Heart left ventricle (tissue), 16 donors: ENCODE results near the gene CTXN3. TPM values are rescaled to one million over a fixed set of nuclear protein-coding genes. Genes with fewer than 3 reads are reported as not detected.
A peak's percentile ranks its signal among the peaks of the same experiment; 100 is the strongest.

Experiments used
- ATAC-seq, 4 donors: fragments of 200-7000 bp; cut with Tn5 transposase; one replicate each; pipeline ENCODE4 v1.9.1; 2020 to 2022; ENCODE audit warnings: moderate library complexity in 4 of 4, mild to moderate bottlenecking in 3 of 4, moderate number of reproducible peaks in 1 of 4
- DNase-seq, 5 donors: peaks; one replicate each; pipeline ENCODE4 v3.0.0-alpha.2; 2020
- H3K27ac ChIP-seq, 12 donors: fragments of 200-600 bp; sonication (generic) in 4 of 12; one replicate each; pipeline versions ENCODE4 v1.5.0 to v1.8.0; 2016 to 2022; ENCODE audit warnings: mild to moderate bottlenecking in 2 of 12
- H3K27me3 ChIP-seq, 9 donors: fragments of 200-600 bp; sonication (generic) in 2 of 9; one replicate each; pipeline versions ENCODE4 v1.5.1 to v1.8.0; 2016 to 2022; ENCODE audit warnings: mild to moderate bottlenecking in 3 of 9
- H3K36me3 ChIP-seq, 9 donors: fragments of 200-600 bp; sonication (generic) in 2 of 9; one replicate each; pipeline versions ENCODE4 v1.5.0 to v1.8.0; 2018 to 2022; ENCODE audit warnings: mild to moderate bottlenecking in 2 of 9
- H3K4me1 ChIP-seq, 12 donors: fragments of 200-600 bp; sonication (generic) in 4 of 12; one replicate each; pipeline versions ENCODE4 v1.5.0 to v1.8.0; 2016 to 2022; ENCODE audit warnings: mild to moderate bottlenecking in 3 of 12
- H3K4me3 ChIP-seq, 12 donors: fragments of 200-600 bp; sonication (generic) in 4 of 12; one replicate each; pipeline versions ENCODE4 v1.5.0 to v1.8.0; 2017 to 2022; ENCODE audit warnings: mild to moderate bottlenecking in 9 of 12, moderate library complexity in 4 of 12
- H3K9me3 ChIP-seq, 12 donors: fragments of 200-600 bp; sonication (generic) in 4 of 12; one replicate each; pipeline versions ENCODE4 v1.5.0 to v1.8.0; 2016 to 2022; ENCODE audit warnings: mild to moderate bottlenecking in 1 of 12
- POLR2A ChIP-seq, 2 donors: fragments of 450-650 bp; IDR thresholded peaks; one replicate each; pipeline ENCODE4 v1.6.1; 2017; ENCODE audit warnings: antibody characterized with exemption in 2 of 2, mild to moderate bottlenecking in 2 of 2, moderate library complexity in 2 of 2
- WGBS, 4 donors: extraction: QIAGEN DNeasy Blood & Tissue Kit in 2 of 4; methylation state at CpG; one replicate each; pipeline versions ENCODE4 v1.1.5 to v1.1.7; 2013 to 2018; 5-methylcytosine and 5-hydroxymethylcytosine counted together
- intact Hi-C, 10 donors: fragments of 100-400 bp; cut with DNase I; formaldehyde crosslinking; loops; one replicate each; pipeline versions ENCODE4 v1.11.1 to v1.14.2; 2022
- long read RNA-seq, 3 donors: library from polyadenylated mRNA; unstranded; transcript quantifications; one replicate each; pipeline ENCODE4 v2.0.0, GENCODE V29; 2020 to 2021
- polyA plus RNA-seq, 2 donors: library from polyadenylated mRNA; stranded (reverse); fragments of 200-250 nt; gene quantifications; one replicate each; pipeline ENCODE4 v1.2.3, GENCODE V29; 2013
- total RNA-seq, 9 donors: library from RNA; depleted of rRNA in 2 of 9; stranded (reverse); fragments of >200 nt in 2 of 9; fragmentation: NEBNext Ultra II Directional in 3 of 9; extraction: Animal tissue kit (Norgen Biotek cat#: 25700) in 3 of 9; gene quantifications; one replicate each; pipeline versions ENCODE4 v1.1.0 to v1.2.4, GENCODE V29; 2016 to 2023
- TF ChIP-seq, protein P1 (sequence below), 12 donors: fragments of 200-600 bp; sonication (generic) in 4 of 12; IDR thresholded peaks; one replicate each; pipeline versions ENCODE4 v1.5.0 to v1.8.0; 2018 to 2022; ENCODE audit warnings: antibody characterized with exemption in 12 of 12, mild to moderate bottlenecking in 5 of 12
- donor health status: ischemic (EF 13 %, LVEDD 7.1; RV severe dilation, severe dysfunction).
- donor health status: healthy with polysubstance abuse.
- donor health status: DM: no; HTN: yes; CAD: no.
- donor health status: DM: no; HTN: no; CAD: no.
- donor health status: ischemic (EF 25% LVEDD 6.9; RV normal size, moderate dysfunction).
- donor health status: ischemic (EF 25% LVEDD 5.7; RV mildly dilated, moderate dysfunction).
- donor health status: healthy.
- donor health status: DM: yes; HTN: yes; CAD: no.
- donor health status: ischemic (EF 35%, LVEDD 5.7; RV mildly dilated, moderate dysfunction).
- donor health status: nonischemic (EF 11% LVEDD 7.7; RV severe dilation, severe dysfunction).
- donor health status: DM: yes; HTN: yes; CAD: no.
- donor health status: PGD.
- donor health status: ischemic (EF 29% LVEDD 5.4; RV normal size, mild dysfunction).
- donor health status: nonischemic (EF 23%, LVEDD 6.1; RV moderate dilation, normal function).

The CTXN3 gene
- total RNA-seq (not detected), polyA plus RNA-seq (not detected)
- long read RNA-seq, donor 1, result 0 reads
- long read RNA-seq, donor 2, result 0 reads
- long read RNA-seq, donor 3, result 0 reads

DNA sequence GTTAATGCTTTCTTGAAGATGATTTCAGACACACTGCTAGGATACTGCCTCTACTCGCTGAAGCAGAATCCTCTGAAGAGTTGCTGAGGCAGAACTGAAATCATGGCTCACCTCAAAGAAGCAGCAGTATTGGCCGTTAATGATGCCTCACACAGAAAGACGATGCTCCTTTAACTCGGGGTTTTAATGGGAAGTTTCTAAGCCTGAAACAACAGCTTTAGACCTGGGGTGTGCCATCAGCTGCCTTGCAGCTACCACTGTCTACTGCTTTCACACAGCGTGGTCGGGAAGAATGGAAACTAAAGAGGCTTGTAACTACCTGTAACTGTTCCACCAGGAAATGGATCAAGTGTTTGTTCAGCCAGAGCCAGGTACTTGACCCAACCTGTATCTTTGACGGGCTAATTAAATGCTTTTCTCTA is at the start of gene CTXN3:
Gene CTXN3 (plus strand): TSS at position 65 of the 422 bp plus-strand sequence. CDS start 8,440 bp downstream, outside the sequence.
- intact Hi-C loops, result no loop called here
- Histone ChIP-seq H3K27ac (peak within 1 kb of the TSS in 1 of 12 donors; percentile 65), H3K4me3 (no peak within 1 kb of the TSS), H3K27me3 (no peaks in the 10 kb centered on the region), H3K4me1 (peaks cover 0 to 16% (median 0%) of the 10 kb centered on the region in 12 donors), H3K36me3 (no peaks in the 10 kb centered on the region), H3K9me3 (no peaks in the 10 kb centered on the region)
- ATAC-seq (no peak), DNase-seq (no peak)
- no peak for TF ChIP-seq POLR2A (IDR thresholded peaks at IDR 0.05)
- TF ChIP-seq, protein P1, sequence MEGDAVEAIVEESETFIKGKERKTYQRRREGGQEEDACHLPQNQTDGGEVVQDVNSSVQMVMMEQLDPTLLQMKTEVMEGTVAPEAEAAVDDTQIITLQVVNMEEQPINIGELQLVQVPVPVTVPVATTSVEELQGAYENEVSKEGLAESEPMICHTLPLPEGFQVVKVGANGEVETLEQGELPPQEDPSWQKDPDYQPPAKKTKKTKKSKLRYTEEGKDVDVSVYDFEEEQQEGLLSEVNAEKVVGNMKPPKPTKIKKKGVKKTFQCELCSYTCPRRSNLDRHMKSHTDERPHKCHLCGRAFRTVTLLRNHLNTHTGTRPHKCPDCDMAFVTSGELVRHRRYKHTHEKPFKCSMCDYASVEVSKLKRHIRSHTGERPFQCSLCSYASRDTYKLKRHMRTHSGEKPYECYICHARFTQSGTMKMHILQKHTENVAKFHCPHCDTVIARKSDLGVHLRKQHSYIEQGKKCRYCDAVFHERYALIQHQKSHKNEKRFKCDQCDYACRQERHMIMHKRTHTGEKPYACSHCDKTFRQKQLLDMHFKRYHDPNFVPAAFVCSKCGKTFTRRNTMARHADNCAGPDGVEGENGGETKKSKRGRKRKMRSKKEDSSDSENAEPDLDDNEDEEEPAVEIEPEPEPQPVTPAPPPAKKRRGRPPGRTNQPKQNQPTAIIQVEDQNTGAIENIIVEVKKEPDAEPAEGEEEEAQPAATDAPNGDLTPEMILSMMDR (IDR thresholded peaks at IDR 0.05), result no peak
- WGBS, 4 donors, result 77 to 85% (median 84%) methylated on average over 7 of the region's 7 CpGs

- H3K4me3 ChIP-seq, result no peak overlapping the region
- H3K36me3 ChIP-seq, result no peaks in the 10 kb centered on the region
- no peak for TF ChIP-seq POLR2A (IDR thresholded peaks at IDR 0.05)
- TF ChIP-seq, protein P1 (IDR thresholded peaks at IDR 0.05), result no peak
- H3K27me3 ChIP-seq, result no peaks in the 10 kb centered on the region
- no peak overlapping the region for H3K27ac ChIP-seq
- 57 to 85% (median 73%) methylated on average over 3 of the region's 3 CpGs for WGBS, 4 donors
- DNase-seq (no peak), ATAC-seq (no peak)
- peaks cover 0 to 9% (median 0%) of the 10 kb centered on the region in 12 donors for H3K4me1 ChIP-seq
- H3K9me3 ChIP-seq, result no peaks in the 10 kb centered on the region
- intact Hi-C loops, result no loop called here
Observed at GRCh38 chr5:127599320-127599719, 49.6 kb upstream of the CTXN3 start.

- WGBS, 4 donors, result 85 to 95% (median 90%) methylated on average over 4 of the region's 4 CpGs
- no peak for TF ChIP-seq POLR2A (IDR thresholded peaks at IDR 0.05)
- TF ChIP-seq, protein P1 (IDR thresholded peaks at IDR 0.05), result no peak
- H3K9me3 ChIP-seq, result no peaks in the 10 kb centered on the region
Observed at GRCh38 chr5:127599847-127600246, 49.0 kb upstream of the CTXN3 start.

GRCh38 chr5:127601111-127601510 is 47.8 kb upstream of the CTXN3 start:
- H3K27ac ChIP-seq, result no peak overlapping the region
- ATAC-seq (no peak), DNase-seq (no peak)
- H3K27me3 ChIP-seq, result no peaks in the 10 kb centered on the region
- intact Hi-C loops, result no loop called here
- peaks cover 0 to 9% (median 0%) of the 10 kb centered on the region in 12 donors for H3K4me1 ChIP-seq
- no peaks in the 10 kb centered on the region for H3K9me3 ChIP-seq
- H3K4me3 ChIP-seq, result no peak overlapping the region
- H3K36me3 ChIP-seq, result no peaks in the 10 kb centered on the region
- 86 to 89% (median 88%) methylated on average over 1 of the region's 1 CpG for WGBS, 4 donors
- TF ChIP-seq, protein P1 (IDR thresholded peaks at IDR 0.05), result no peak
- TF ChIP-seq POLR2A (IDR thresholded peaks at IDR 0.05), result no peak

More at GRCh38 chr5:127599847-127600246, 49.0 kb upstream of the CTXN3 start:
- no peak overlapping the region for H3K4me3 ChIP-seq
- no peak for ATAC-seq
- no peak overlapping the region for H3K27ac ChIP-seq
- DNase-seq, result no peak
- intact Hi-C loops, result no loop called here
- no peaks in the 10 kb centered on the region for H3K36me3 ChIP-seq
- H3K4me1 ChIP-seq, result peaks cover 0 to 9% (median 0%) of the 10 kb centered on the region in 12 donors
- H3K27me3 ChIP-seq, result no peaks in the 10 kb centered on the region
